HEK293T (cell line): Measurements from ENCODE around the gene SH2D5.

Experiments
- CTCF ChIA-PET: fragments of 350-600 bp; formaldehyde crosslinking; extraction: SDS; loops from one replicate; lab custom pipeline; 2021; ENCODE audit warnings: antibody characterized with exemption, inconsistent platforms; lab: Yijun Ruan, JAX
- POLR2A ChIA-PET: fragments of 350-600 bp; formaldehyde crosslinking; extraction: SDS; loops from one replicate; lab custom pipeline; 2020; ENCODE audit warnings: antibody characterized with exemption, inconsistent platforms; lab: Yijun Ruan, JAX
- DNase-seq: peaks from one replicate; pipeline ENCODE4 v3.0.0; 2012; ENCODE audit warnings: mixed read lengths; ENCODE audit errors: extremely low spot score
- ARNT ChIP-seq: fragments of 450-650 bp; IDR thresholded peaks from 2 replicates; pipeline ENCODE4 v1.6.1; 2017; ENCODE audit warnings: mild to moderate bottlenecking
- BHLHE40 ChIP-seq: fragments of 450-650 bp; IDR thresholded peaks from 2 replicates; pipeline ENCODE4 v1.6.1; 2016; ENCODE audit warnings: mild to moderate bottlenecking, moderate library complexity, borderline replicate concordance
- CTBP1 ChIP-seq: fragments of 450-650 bp; IDR thresholded peaks from 2 replicates; pipeline ENCODE4 v1.6.1; 2016; ENCODE audit warnings: borderline replicate concordance
- ELF4 ChIP-seq: fragments of 450-650 bp; IDR thresholded peaks from 2 replicates; pipeline ENCODE4 v1.6.1; 2017; ENCODE audit warnings: antibody characterized with exemption
- FOXA1 ChIP-seq: fragments of 450-650 bp; IDR thresholded peaks from 2 replicates; pipeline ENCODE4 v1.6.1; 2016; ENCODE audit warnings: mild to moderate bottlenecking
- FOXK2 ChIP-seq: fragments of 450-650 bp; IDR thresholded peaks from 2 replicates; pipeline ENCODE4 v1.6.1; 2016; ENCODE audit warnings: mild to moderate bottlenecking
- FOXM1 ChIP-seq: fragments of 450-650 bp; IDR thresholded peaks from 2 replicates; pipeline ENCODE4 v1.6.1; 2017; ENCODE audit warnings: mild to moderate bottlenecking, borderline replicate concordance
- HDGF ChIP-seq: fragments of 450-650 bp; IDR thresholded peaks from 2 replicates; pipeline ENCODE4 v1.6.1; 2017; ENCODE audit warnings: antibody characterized with exemption, borderline replicate concordance
- L3MBTL2 ChIP-seq: fragments of 450-650 bp; conservative IDR thresholded peaks from 2 replicates; pipeline ENCODE4 v1.6.1; 2016; ENCODE audit warnings: mild to moderate bottlenecking
- LEF1 ChIP-seq: fragments of 450-650 bp; IDR thresholded peaks from 2 replicates; pipeline ENCODE4 v1.6.1; 2017; ENCODE audit warnings: mild to moderate bottlenecking, borderline replicate concordance
- NFRKB ChIP-seq: fragments of 450-650 bp; IDR thresholded peaks from 2 replicates; pipeline ENCODE4 v1.6.1; 2016; ENCODE audit warnings: mild to moderate bottlenecking, moderate library complexity
- PKNOX1 ChIP-seq: fragments of 450-650 bp; IDR thresholded peaks from 2 replicates; pipeline ENCODE4 v1.6.1; 2016
- SP1 ChIP-seq: fragments of 450-650 bp; IDR thresholded peaks from 2 replicates; pipeline ENCODE4 v1.6.1; 2017
- SUZ12 ChIP-seq: fragments of 450-650 bp; IDR thresholded peaks from 2 replicates; pipeline ENCODE4 v1.6.1; 2016; ENCODE audit warnings: mild to moderate bottlenecking
- TARDBP ChIP-seq: fragments of 450-650 bp; IDR thresholded peaks from 2 replicates; pipeline ENCODE4 v1.6.1; 2016
- ZNF384 ChIP-seq: fragments of 450-650 bp; IDR thresholded peaks from 2 replicates; pipeline ENCODE4 v1.6.1; 2016

SH2D5 gene

GRCh38 chr1:20689645-20690056 is 42.9 kb downstream of the SH2D5 start:
- no peak for DNase-seq
- ChIA-PET POLR2A (interaction anchor here (0.7 kb wide), 1 partner anchor 28 kb away, joined by 3 read pairs; the partner anchor contains the start of gene DDOST), CTCF (no interaction called here)
- TF ChIP-seq CTBP1, result no peak
- no peak for TF ChIP-seq SP1

GRCh38 chr1:20686883-20687725 is 45.4 kb downstream of the SH2D5 start:
- no peak for DNase-seq
- TF ChIP-seq FOXM1 (no peak), NFRKB (no peak), SP1 (no peak), ARNT (no peak), TARDBP (no peak), FOXK2 (no peak), ELF4 (no peak), PKNOX1 (no peak), LEF1 (no peak), SUZ12 (no peak), ZNF384 (no peak), L3MBTL2 (no peak), CTBP1 (no peak), HDGF (no peak), BHLHE40 (no peak), FOXA1 (no peak)
- POLR2A ChIA-PET, result no interaction called here
- CTCF ChIA-PET, result no interaction called here

- DNase-seq, result no peak
- TF ChIP-seq BHLHE40, result no peak
- no peak for TF ChIP-seq NFRKB
- TF ChIP-seq FOXK2, result no peak
- no peak for TF ChIP-seq SUZ12
- no peak for TF ChIP-seq ZNF384
- no peak for TF ChIP-seq CTBP1
- no peak for TF ChIP-seq ARNT
- TF ChIP-seq PKNOX1, result no peak
- no peak for TF ChIP-seq LEF1
- no peak for TF ChIP-seq SP1
- no peak for TF ChIP-seq FOXM1
- no peak for TF ChIP-seq HDGF
- no peak for TF ChIP-seq ELF4
- CTCF ChIA-PET, result no interaction called here
- POLR2A ChIA-PET, result no interaction called here
Measured at GRCh38 chr1:20685741-20686140, 46.8 kb downstream of the SH2D5 start.

- DNase-seq, result no peak
- ChIA-PET CTCF (interaction anchor here (1.9 kb wide), 1 partner anchor 12 kb away, joined by 8 read pairs; no protein-coding TSS in a partner anchor), POLR2A (interaction anchor here (1.2 kb wide), 1 partner anchor 24 kb away, joined by 5 read pairs; the partner anchor contains the start of gene DDOST)
- TF ChIP-seq L3MBTL2 (no peak), SUZ12 (no peak), FOXK2 (no peak), PKNOX1 (no peak), SP1 (no peak), FOXA1 (no peak), NFRKB (no peak), HDGF (no peak), ZNF384 (no peak), FOXM1 (no peak), ARNT (no peak), BHLHE40 (no peak)
Measured at GRCh38 chr1:20685099-20685662, 47.3 kb downstream of the SH2D5 start.

- CTCF ChIA-PET, result interaction anchor here (1.9 kb wide), 1 partner anchor 12 kb away, joined by 8 read pairs; no protein-coding TSS in a partner anchor
- no peak for DNase-seq
- POLR2A ChIA-PET, result interaction anchor here (1.2 kb wide), 1 partner anchor 23 kb away, joined by 5 read pairs; the partner anchor contains the start of gene DDOST
- TF ChIP-seq NFRKB, result no peak
- no peak for TF ChIP-seq CTBP1
- no peak for TF ChIP-seq ARNT
- TF ChIP-seq ZNF384, result no peak
- no peak for TF ChIP-seq SP1
- no peak for TF ChIP-seq SUZ12
- TF ChIP-seq L3MBTL2, result no peak
- no peak for TF ChIP-seq FOXK2
- no peak for TF ChIP-seq ELF4
- TF ChIP-seq HDGF, result no peak
- TF ChIP-seq FOXA1, result no peak
- TF ChIP-seq PKNOX1, result no peak
- no peak for TF ChIP-seq BHLHE40
- no peak for TF ChIP-seq LEF1
- no peak for TF ChIP-seq FOXM1
- TF ChIP-seq TARDBP, result no peak
Measured at GRCh38 chr1:20684651-20685050, 47.9 kb downstream of the SH2D5 start.
